Activated CD8-positive, alpha-beta T cell treated with anti-CD3 and anti-CD28 coated beads, Interleukin-2, amount 10 ng/mL, durations not matched to agents 7 days and 5 days (primary cell): ENCODE results near the gene PAK6. TPM values are rescaled to one million over a fixed set of nuclear protein-coding genes. Genes with fewer than 3 reads are reported as not detected.

ENCODE experiments used
- ATAC-seq: fragments of 150-1000 bp; cut with Tn5 transposase; one replicate; pipeline ENCODE4 v1.10.0; 2021; ENCODE audit warnings: moderate library complexity
- CTCF ChIA-PET: fragments of 350-600 bp; sonication (Branson Sonifier 250); formaldehyde crosslinking; loops from one replicate; lab custom pipeline; 2021; ENCODE audit warnings: antibody characterized with exemption; lab: Charles Lee
- POLR2A ChIA-PET: fragments of 350-600 bp; sonication (Branson Sonifier 250); formaldehyde crosslinking; loops from one replicate; lab custom pipeline; 2021; ENCODE audit warnings: antibody characterized with exemption; lab: Charles Lee
- DNase-seq: peaks from one replicate; pipeline ENCODE4 v3.0.0-alpha.2; 2020
- H3K27ac Mint-ChIP-seq: one replicate; pipeline ENCODE4 v1.8.0; 2021; ENCODE audit warnings: mild to moderate bottlenecking, mixed read lengths
- H3K27me3 Mint-ChIP-seq: one replicate; pipeline ENCODE4 v1.8.0; 2021; ENCODE audit warnings: low read depth, mixed read lengths
- H3K36me3 Mint-ChIP-seq: one replicate; pipeline ENCODE4 v1.8.0; 2021; ENCODE audit warnings: low read depth, mixed read lengths
- H3K4me1 Mint-ChIP-seq: one replicate; pipeline ENCODE4 v1.8.0; 2021; ENCODE audit warnings: low read depth, mixed read lengths
- H3K4me3 Mint-ChIP-seq: one replicate; pipeline ENCODE4 v1.8.0; 2021; ENCODE audit warnings: mild to moderate bottlenecking, mixed read lengths
- H3K9me3 Mint-ChIP-seq: one replicate; pipeline ENCODE4 v1.8.0; 2022; ENCODE audit warnings: mixed read lengths; ENCODE audit not compliant: insufficient read depth
- total RNA-seq, 2 experiments: library from RNA; stranded (reverse); gene quantifications; one replicate each; pipeline ENCODE4 v1.2.3, GENCODE V29; 2021

The PAK6 gene
- total RNA-seq, 2 experiments from 2014 or later = 1.2 to 1.4 TPM

GRCh38 chr15:40249477-40250303 lies 10.8 kb downstream of the PAK6 start:
- POLR2A ChIA-PET = no interaction called here
- H3K4me1 Mint-ChIP-seq = peaks cover 13% of the 10 kb centered on the region
- H3K4me3 Mint-ChIP-seq = no peak overlapping the region
- H3K36me3 Mint-ChIP-seq = peaks cover 1% of the 10 kb centered on the region
- no peaks in the 10 kb centered on the region for H3K9me3 Mint-ChIP-seq
- ATAC-seq (no peak), DNase-seq (no peak)
- CTCF ChIA-PET = interaction anchor here (0.9 to 2.4 kb wide), 3 partner anchors 15 to 30 kb away, joined by 3 to 12 read pairs (median 4); no protein-coding TSS in a partner anchor
- H3K27ac Mint-ChIP-seq = no peak overlapping the region
- H3K27me3 Mint-ChIP-seq = peaks cover 37% of the 10 kb centered on the region

DNA sequence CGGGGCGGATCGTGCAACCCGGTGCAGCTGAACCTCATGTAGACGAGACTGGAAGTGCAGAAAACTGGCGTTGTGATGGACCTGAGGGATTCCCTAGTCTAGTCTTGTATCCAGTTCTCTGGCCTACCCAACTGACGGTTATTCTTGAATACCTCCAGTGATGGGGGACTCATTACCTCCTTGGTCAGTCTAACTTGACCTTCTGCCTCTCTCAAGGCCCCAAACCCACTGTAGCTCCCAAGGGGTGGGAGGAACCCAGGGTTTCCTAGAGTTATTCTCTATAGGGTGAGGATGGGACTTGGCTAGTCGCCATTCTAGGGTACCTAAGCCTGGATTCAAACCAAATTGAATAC lies 11.4 kb downstream of the PAK6 start:
- POLR2A ChIA-PET = no interaction called here
- Mint-ChIP-seq H3K4me3 (no peak overlapping the region), H3K36me3 (peaks cover 1% of the 10 kb centered on the region), H3K27me3 (peaks cover 37% of the 10 kb centered on the region), H3K9me3 (no peaks in the 10 kb centered on the region), H3K27ac (no peak overlapping the region), H3K4me1 (peaks cover 13% of the 10 kb centered on the region)
- ATAC-seq = no peak
- CTCF ChIA-PET = interaction anchor here (0.9 to 2.4 kb wide), 3 partner anchors 14 to 29 kb away, joined by 3 to 12 read pairs (median 4); no protein-coding TSS in a partner anchor
- no peak for DNase-seq

GRCh38 chr15:40250771-40251483 lies 12.1 kb downstream of the PAK6 start:
- no peaks in the 10 kb centered on the region for H3K9me3 Mint-ChIP-seq
- DNase-seq (no peak), ATAC-seq (no peak)
- ChIA-PET POLR2A (no interaction called here), CTCF (interaction anchor here (1.9 to 2.4 kb wide), 2 partner anchors 23 to 28 kb away, joined by 4 to 12 read pairs; no protein-coding TSS in a partner anchor)
- peaks cover 11% of the 10 kb centered on the region for H3K4me1 Mint-ChIP-seq
- H3K27ac Mint-ChIP-seq = no peak overlapping the region
- peaks cover 1% of the 10 kb centered on the region for H3K36me3 Mint-ChIP-seq
- no peak overlapping the region for H3K4me3 Mint-ChIP-seq
- peaks cover 37% of the 10 kb centered on the region for H3K27me3 Mint-ChIP-seq

DNA sequence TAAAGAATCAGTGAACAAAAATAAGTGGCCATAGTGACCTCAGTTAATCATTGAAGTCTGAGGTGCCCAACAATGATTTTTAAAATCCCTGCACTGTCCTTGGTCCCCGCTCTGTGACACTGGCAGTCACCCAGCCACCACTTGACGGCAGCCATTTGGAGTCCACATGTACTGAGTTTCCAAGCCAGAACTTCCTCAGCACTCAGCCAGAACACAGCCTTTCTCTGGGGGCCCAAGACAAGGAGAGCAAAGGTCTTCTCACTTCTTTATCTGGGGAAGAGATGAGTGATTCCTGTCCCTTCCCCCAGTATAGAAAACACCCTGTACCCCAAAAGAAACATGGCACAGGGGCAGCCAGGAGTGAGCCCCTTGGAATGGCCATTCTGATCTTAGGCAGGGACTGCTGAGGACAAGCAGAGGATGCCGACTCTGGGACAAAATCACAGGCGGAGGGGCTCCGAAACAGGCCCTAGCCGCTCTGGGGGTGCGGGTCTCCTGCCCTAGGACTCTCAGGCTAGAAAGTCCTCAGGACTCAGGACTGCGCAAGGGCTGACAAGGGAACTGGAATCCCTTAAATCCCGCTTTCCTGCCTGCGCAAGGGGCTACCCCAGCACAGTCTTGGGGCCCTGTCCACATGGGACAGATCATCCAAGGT lies 12.8 kb downstream of the PAK6 start:
- H3K4me1 Mint-ChIP-seq = peaks cover 10% of the 10 kb centered on the region
- no peak for DNase-seq
- ATAC-seq = no peak
- peaks cover 1% of the 10 kb centered on the region for H3K36me3 Mint-ChIP-seq
- ChIA-PET POLR2A (no interaction called here), CTCF (interaction anchor here (1.9 kb wide), 1 partner anchor 28 kb away, joined by 4 read pairs; no protein-coding TSS in a partner anchor)
- no peaks in the 10 kb centered on the region for H3K9me3 Mint-ChIP-seq
- peaks cover 37% of the 10 kb centered on the region for H3K27me3 Mint-ChIP-seq
- no peak overlapping the region for H3K27ac Mint-ChIP-seq
- peak overlapping the region; percentile 18 for H3K4me3 Mint-ChIP-seq

GRCh38 chr15:40252141-40252437 lies 13.2 kb downstream of the PAK6 start:
- ATAC-seq = no peak
- Mint-ChIP-seq H3K36me3 (peaks cover 1% of the 10 kb centered on the region), H3K27ac (no peak overlapping the region), H3K27me3 (peaks cover 37% of the 10 kb centered on the region), H3K4me1 (peaks cover 12% of the 10 kb centered on the region), H3K9me3 (no peaks in the 10 kb centered on the region), H3K4me3 (peak overlapping the region; percentile 18)
- DNase-seq = no peak
- CTCF ChIA-PET = interaction anchor here (1.0 kb wide), 1 partner anchor 34 kb away, joined by 3 read pairs; no protein-coding TSS in a partner anchor
- POLR2A ChIA-PET = no interaction called here

GRCh38 chr15:40252438-40253166 lies 13.7 kb downstream of the PAK6 start:
- H3K36me3 Mint-ChIP-seq = peaks cover 1% of the 10 kb centered on the region
- DNase-seq (no peak), ATAC-seq (peak; percentile 74)
- peaks cover 37% of the 10 kb centered on the region for H3K27me3 Mint-ChIP-seq
- peak overlapping the region; percentile 73 for H3K4me3 Mint-ChIP-seq
- CTCF ChIA-PET = interaction anchor here (1.0 kb wide), 1 partner anchor 35 kb away, joined by 3 read pairs; no protein-coding TSS in a partner anchor
- POLR2A ChIA-PET = no interaction called here
- H3K9me3 Mint-ChIP-seq = no peaks in the 10 kb centered on the region
- peaks cover 12% of the 10 kb centered on the region for H3K4me1 Mint-ChIP-seq
- no peak overlapping the region for H3K27ac Mint-ChIP-seq

DNA sequence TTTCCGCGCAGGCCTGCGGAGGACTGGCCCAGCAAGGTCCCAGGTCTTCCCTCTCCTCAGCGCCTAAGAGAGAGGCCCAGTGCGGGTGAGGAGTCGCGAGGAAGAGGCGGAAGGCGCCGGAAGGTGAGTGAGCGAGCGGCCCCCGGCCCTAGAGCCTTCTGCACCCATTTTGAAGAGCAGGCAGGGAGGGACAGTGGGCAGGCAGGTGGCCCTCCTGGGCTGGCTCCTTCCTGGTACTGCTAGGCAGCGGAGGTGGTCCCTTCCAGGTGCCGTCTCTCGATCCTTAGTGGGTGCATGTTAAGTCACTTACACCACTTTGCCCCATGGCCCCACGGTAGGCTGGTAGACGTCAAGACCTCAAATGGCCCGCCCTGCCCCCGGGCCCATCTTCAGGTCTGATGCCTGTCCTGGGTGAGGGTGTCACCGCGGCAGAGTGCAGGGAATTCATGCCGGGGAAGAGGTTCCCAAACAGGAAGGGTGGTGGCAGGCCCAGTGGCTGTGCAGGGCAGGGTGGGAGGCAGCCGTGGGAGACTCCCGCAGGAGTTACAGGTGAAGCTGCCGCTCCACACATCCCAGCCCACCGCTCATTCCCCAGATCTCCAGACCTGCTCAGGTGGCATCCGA lies 14.4 kb downstream of the PAK6 start:
- Mint-ChIP-seq H3K4me1 (peaks cover 12% of the 10 kb centered on the region), H3K27ac (no peak overlapping the region), H3K36me3 (peaks cover 1% of the 10 kb centered on the region), H3K9me3 (no peaks in the 10 kb centered on the region), H3K27me3 (peaks cover 37% of the 10 kb centered on the region), H3K4me3 (peak overlapping the region; percentile 73)
- CTCF ChIA-PET = interaction anchor here (1.0 to 1.2 kb wide), 2 partner anchors 11 to 35 kb away, joined by 3 read pairs; no protein-coding TSS in a partner anchor
- DNase-seq (no peak), ATAC-seq (peak; percentile 40)
- POLR2A ChIA-PET = interaction anchor here (0.6 kb wide), 1 partner anchor 84 kb away, joined by 3 read pairs; no protein-coding TSS in a partner anchor

GRCh38 chr15:40254452-40254851 lies 15.6 kb downstream of the PAK6 start:
- H3K27me3 Mint-ChIP-seq = peaks cover 34% of the 10 kb centered on the region
- no peak for DNase-seq
- peaks cover 1% of the 10 kb centered on the region for H3K36me3 Mint-ChIP-seq
- CTCF ChIA-PET = interaction anchor here (1.1 to 2.4 kb wide), 6 partner anchors 12 to 37 kb away, joined by 3 to 7 read pairs (median 4); partner anchors contain the start of gene PAK6
- peaks cover 12% of the 10 kb centered on the region for H3K4me1 Mint-ChIP-seq
- H3K4me3 Mint-ChIP-seq = no peak overlapping the region
- no peak for ATAC-seq
- no peaks in the 10 kb centered on the region for H3K9me3 Mint-ChIP-seq
- POLR2A ChIA-PET = interaction anchor here (0.7 kb wide), 1 partner anchor 69 kb away, joined by 3 read pairs; the partner anchor contains the start of gene INAFM2
- no peak overlapping the region for H3K27ac Mint-ChIP-seq

GRCh38 chr15:40255033-40255432 lies 16.2 kb downstream of the PAK6 start:
- Mint-ChIP-seq H3K4me3 (no peak overlapping the region), H3K4me1 (peaks cover 12% of the 10 kb centered on the region), H3K36me3 (peaks cover 1% of the 10 kb centered on the region), H3K9me3 (no peaks in the 10 kb centered on the region), H3K27me3 (peaks cover 30% of the 10 kb centered on the region), H3K27ac (no peak overlapping the region)
- DNase-seq (no peak), ATAC-seq (no peak)
- ChIA-PET POLR2A (interaction anchor here (0.6 to 0.7 kb wide), 2 partner anchors 68 to 514 kb away, joined by 3 read pairs; partner anchors contain the start of gene INAFM2), CTCF (interaction anchor here (1.1 to 2.4 kb wide), 6 partner anchors 16 to 37 kb away, joined by 3 to 7 read pairs (median 4); partner anchors contain the start of gene PAK6)

DNA sequence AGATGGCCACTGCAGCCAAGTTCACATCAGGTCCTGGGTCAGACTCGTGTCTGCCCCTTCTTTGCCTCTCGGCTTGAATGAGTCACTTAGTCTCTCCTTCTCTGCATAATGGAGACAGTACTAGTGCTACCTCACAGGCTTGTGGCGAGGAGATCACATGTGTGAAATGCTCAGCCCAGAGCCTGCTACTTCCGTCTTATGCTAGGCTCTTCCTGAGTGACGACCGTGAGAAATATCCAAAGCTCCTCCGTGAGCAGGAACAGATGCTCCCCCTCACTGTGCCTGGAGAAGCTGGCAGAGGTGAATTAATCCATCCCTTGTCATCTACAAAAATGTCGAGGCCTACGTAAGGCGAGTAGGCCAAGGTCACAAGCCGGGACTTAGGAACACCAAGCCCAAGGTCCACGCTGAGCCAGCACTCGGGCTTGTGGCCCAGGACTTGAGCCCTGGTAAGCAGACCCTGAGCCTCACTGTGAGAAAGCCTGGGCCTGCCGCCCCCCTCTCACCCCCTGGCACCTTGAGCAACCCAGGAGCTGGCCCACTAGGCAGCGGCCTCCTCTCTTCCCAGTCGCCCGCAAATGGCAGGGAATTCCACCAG lies 17.9 kb downstream of the PAK6 start:
- H3K4me3 Mint-ChIP-seq = no peak overlapping the region
- H3K36me3 Mint-ChIP-seq = peaks cover 1% of the 10 kb centered on the region
- ATAC-seq (peak; percentile 35), DNase-seq (no peak)
- peaks cover 23% of the 10 kb centered on the region for H3K27me3 Mint-ChIP-seq
- H3K4me1 Mint-ChIP-seq = peaks cover 12% of the 10 kb centered on the region
- H3K27ac Mint-ChIP-seq = peak overlapping the region; percentile 52
- H3K9me3 Mint-ChIP-seq = no peaks in the 10 kb centered on the region
- ChIA-PET CTCF (interaction anchor here (1.9 to 4.3 kb wide), 2 partner anchors 17 to 39 kb away, joined by 4 to 29 read pairs; no protein-coding TSS in a partner anchor), POLR2A (no interaction called here)
